SU-DHL-6 (cell line): ENCODE measurements around the gene PHTF2.

Experiments used
- H2AFZ ChIP-seq: fragments of 200-600 bp; sonication (generic); 2 replicates; pipeline ENCODE4 v1.6.1; 2014; ENCODE audit warnings: low read depth, mild to moderate bottlenecking, moderate library complexity, mixed read lengths, antibody characterized with exemption, low read length; ENCODE audit not compliant: severe bottlenecking
- H3F3A ChIP-seq: fragments of 200-600 bp; shearing (Covaris generic); 2 replicates; pipeline ENCODE4 v1.6.0; 2016; ENCODE audit warnings: antibody characterized with exemption, mild to moderate bottlenecking; ENCODE audit not compliant: insufficient read depth
- H3K27ac ChIP-seq: fragments of 200-600 bp; sonication (generic); 2 replicates; pipeline ENCODE4 v1.5.1; 2016; ENCODE audit warnings: low read depth, mild to moderate bottlenecking, low read length, moderate library complexity, mixed read lengths
- H3K27me3 ChIP-seq: fragments of 200-600 bp; sonication (generic), shearing (Covaris generic); 2 replicates; pipeline ENCODE4 v1.6.0; 2014; ENCODE audit warnings: mild to moderate bottlenecking, low read length
- H3K36me3 ChIP-seq: fragments of 200-600 bp; sonication (generic); 2 replicates; pipeline ENCODE4 v1.6.1; 2014; ENCODE audit warnings: mild to moderate bottlenecking, low read length, mixed read lengths
- H3K4me2 ChIP-seq: fragments of 300-600, 200-600 bp; shearing (Covaris generic), sonication (generic); 2 replicates; pipeline ENCODE4 v1.6.0; 2014; ENCODE audit warnings: low read length, low read depth, mild to moderate bottlenecking; ENCODE audit not compliant: poor library complexity, severe bottlenecking
- H3K4me3 ChIP-seq: fragments of 200-600 bp; sonication (generic); 2 replicates; pipeline ENCODE4 v1.5.1; 2014; ENCODE audit warnings: antibody characterized with exemption, low read length, mild to moderate bottlenecking, mixed read lengths; ENCODE audit not compliant: insufficient read depth, poor library complexity, severe bottlenecking
- H3K79me2 ChIP-seq: fragments of 200-600 bp; sonication (generic); 2 replicates; pipeline ENCODE4 v1.6.1; 2014; ENCODE audit warnings: mild to moderate bottlenecking, low read length, moderate library complexity; ENCODE audit not compliant: insufficient read depth
- H3K9ac ChIP-seq: fragments of 200-600 bp; sonication (generic); 2 replicates; pipeline ENCODE4 v1.7.0; 2014; ENCODE audit warnings: mild to moderate bottlenecking, low read length
- H3K9me2 ChIP-seq: fragments of 200-600 bp; sonication (generic); replicated peaks from 2 replicates; pipeline ENCODE4 v1.6.1; 2014; ENCODE audit warnings: low read length; ENCODE audit not compliant: insufficient read depth
- H3K9me3 ChIP-seq: fragments of 200-600 bp; sonication (generic); 2 replicates; pipeline ENCODE4 v1.6.1; 2014; ENCODE audit warnings: low read length, mixed read lengths; ENCODE audit not compliant: insufficient read depth
- H4K20me1 ChIP-seq: fragments of 200-600 bp; sonication (generic); 2 replicates; pipeline ENCODE4 v1.6.1; 2014; ENCODE audit warnings: low read depth, mild to moderate bottlenecking, antibody characterized with exemption, low read length, moderate library complexity, mixed read lengths
- CTCF ChIP-seq: fragments of 200-600 bp; sonication (generic); IDR thresholded peaks from one replicate; pipeline ENCODE4 v1.5.1; 2017; ENCODE audit warnings: antibody characterized with exemption, mild to moderate bottlenecking, low read length, moderate library complexity; ENCODE audit not compliant: insufficient read depth, poor library complexity, severe bottlenecking
- EZH2phosphoT487 ChIP-seq: fragments of 200-600 bp; sonication (generic), shearing (Covaris generic); conservative IDR thresholded peaks from 2 replicates; pipeline ENCODE4 v1.6.1; 2018; ENCODE audit warnings: mild to moderate bottlenecking, antibody characterized with exemption, low read length, moderate library complexity, mixed read lengths

The PHTF2 gene

DNA sequence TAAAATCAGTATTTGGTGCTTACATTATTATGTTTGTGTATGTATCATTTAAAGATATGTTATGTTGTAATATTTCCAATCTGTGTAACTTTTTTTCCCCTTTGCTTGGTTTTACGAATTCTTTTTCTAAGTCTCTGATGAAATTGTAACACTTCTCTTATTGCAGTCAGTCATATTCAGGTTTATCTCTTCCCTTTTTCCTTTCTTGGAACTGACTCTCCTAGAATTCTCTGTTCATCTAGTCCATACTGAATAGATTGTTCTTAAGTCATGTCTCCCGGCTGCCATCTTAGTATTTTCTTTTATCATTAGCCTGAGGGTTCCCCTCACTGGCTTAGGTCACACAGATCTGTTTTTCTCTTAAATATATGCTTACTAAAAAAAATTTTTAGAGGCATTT is 44.6 kb downstream of the PHTF2 start:
- Histone ChIP-seq H2AFZ (no peak overlapping the region), H3K79me2 (peaks cover 99% of the 10 kb centered on the region), H3K4me2 (peak overlapping the region; percentile 99), H3K9me3 (no peaks in the 10 kb centered on the region), H3K9ac (peak overlapping the region; percentile 60), H3F3A (peaks cover 69% of the 10 kb centered on the region), H3K27me3 (no peaks in the 10 kb centered on the region), H4K20me1 (0 out of 2 replicates have a peak, but pooled peaks cover 4% of the 10 kb centered on the region), H3K9me2 (no peaks in the 10 kb centered on the region), H3K4me3 (peak overlapping the region; percentile 72), H3K27ac (peak overlapping the region; percentile 84), H3K36me3 (peaks cover 18% of the 10 kb centered on the region; the same call in 1 of the 2 replicates)
- TF ChIP-seq CTCF (no peak), EZH2phosphoT487 (no peak)

DNA sequence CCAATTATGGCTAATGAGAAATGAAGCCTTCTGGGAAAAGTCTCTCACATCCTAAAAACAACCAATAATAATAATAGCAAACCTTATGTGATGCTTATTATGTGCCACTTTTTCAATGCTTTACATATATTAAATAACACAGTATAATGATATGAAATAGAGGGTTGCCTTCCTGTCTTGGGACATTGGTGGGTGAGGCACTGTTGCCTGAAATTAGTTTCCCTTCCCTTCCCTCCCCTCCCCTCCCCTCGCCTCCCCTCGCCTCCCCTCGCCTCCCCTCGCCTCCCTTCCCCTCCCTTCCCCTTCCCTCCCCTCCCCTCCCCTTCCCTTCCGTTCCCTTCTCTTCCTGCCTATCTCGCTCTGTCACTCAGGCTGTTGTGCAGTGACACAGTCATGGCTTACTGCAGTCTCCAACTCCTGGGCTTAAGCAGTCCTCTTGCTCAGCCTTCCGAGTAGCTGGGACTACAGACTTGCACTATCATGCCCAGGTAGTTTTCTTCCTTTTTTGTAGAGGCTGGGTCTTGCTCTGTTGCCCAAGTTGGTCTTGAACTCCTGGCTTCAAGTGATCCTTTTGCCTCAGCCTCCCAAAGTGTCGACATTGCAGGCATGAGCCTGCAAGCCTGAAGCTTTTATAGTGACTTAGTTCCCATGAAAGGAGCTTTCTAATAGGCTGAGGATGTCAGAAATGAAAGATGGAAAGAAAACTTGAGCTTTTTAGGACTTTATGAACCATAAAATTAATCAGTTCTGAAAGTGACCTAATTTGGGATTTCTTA is 47.9 kb downstream of the PHTF2 start:
- Histone ChIP-seq H3F3A (peaks cover 51% of the 10 kb centered on the region), H2AFZ (no peak overlapping the region), H3K27me3 (no peaks in the 10 kb centered on the region), H4K20me1 (no peaks in the 10 kb centered on the region), H3K9me2 (no peaks in the 10 kb centered on the region), H3K36me3 (peaks cover 16% of the 10 kb centered on the region; the same call in 1 of the 2 replicates), H3K27ac (peak overlapping the region; percentile 84), H3K79me2 (peaks cover 99% of the 10 kb centered on the region), H3K9me3 (no peaks in the 10 kb centered on the region), H3K4me2 (peak overlapping the region; percentile 99), H3K4me3 (no peak overlapping the region), H3K9ac (no peak overlapping the region)
- TF ChIP-seq EZH2phosphoT487 (no peak), CTCF (no peak)

GRCh38 chr7:77855371-77856083 is 57.0 kb downstream of the PHTF2 start:
- Histone ChIP-seq H3K4me2 (no peak overlapping the region), H3K36me3 (peaks cover 6% of the 10 kb centered on the region; the same call in 1 of the 2 replicates), H3F3A (peaks cover 33% of the 10 kb centered on the region), H2AFZ (no peak overlapping the region), H3K4me3 (no peak overlapping the region), H3K27ac (no peak overlapping the region), H3K9me2 (no peaks in the 10 kb centered on the region), H3K9ac (no peak overlapping the region), H3K9me3 (no peaks in the 10 kb centered on the region), H3K79me2 (peaks cover 100% of the 10 kb centered on the region), H4K20me1 (peaks cover 4% of the 10 kb centered on the region; the same call in 1 of the 2 replicates), H3K27me3 (no peaks in the 10 kb centered on the region)
- TF ChIP-seq EZH2phosphoT487 (no peak), CTCF (no peak)
